Chondrocyte (in vitro differentiated cells): Measurements from ENCODE around the gene TIMM29. TPM values are rescaled to one million over a fixed set of nuclear protein-coding genes. Genes with fewer than 3 reads are reported as not detected.
"Not testable (repeated sequence)": the region's sequence is repeated elsewhere in the genome, so short reads cannot be mapped to it uniquely, and the experiment has no call there.

Source experiments
- DNase-seq: peaks from one replicate; pipeline ENCODE4 v3.0.0; 2021; ENCODE audit warnings: mixed read lengths, low spot score
- H3K27ac Mint-ChIP-seq: one replicate; pipeline ENCODE4 v1.8.0; 2021; ENCODE audit warnings: mild to moderate bottlenecking, moderate library complexity, mixed read lengths; ENCODE audit not compliant: unreplicated experiment
- H3K27me3 Mint-ChIP-seq: 2 replicates; pipeline ENCODE4 v1.8.0; 2021; ENCODE audit warnings: low read depth, mixed read lengths
- H3K36me3 Mint-ChIP-seq: 2 replicates; pipeline ENCODE4 v1.8.0; 2021; ENCODE audit warnings: low read depth, mixed read lengths
- H3K4me1 Mint-ChIP-seq: 2 replicates; pipeline ENCODE4 v1.8.0; 2021; ENCODE audit warnings: low read depth, mild to moderate bottlenecking, mixed read lengths
- H3K4me3 Mint-ChIP-seq: one replicate; pipeline ENCODE4 v1.8.0; 2021; ENCODE audit warnings: mild to moderate bottlenecking, moderate library complexity, mixed read lengths; ENCODE audit not compliant: unreplicated experiment
- H3K9me3 Mint-ChIP-seq: 2 replicates; pipeline ENCODE4 v1.8.0; 2021; ENCODE audit warnings: low read depth, mixed read lengths
- total RNA-seq: library from RNA; stranded (reverse); gene quantifications from 3 replicates; pipeline ENCODE4 v1.2.1, GENCODE V29; 2021
- TF ChIP-seq, protein P1 (sequence below): fragments of 200-600 bp; sonication (generic); IDR thresholded peaks from 2 replicates; pipeline ENCODE4 v1.5.0; 2021; ENCODE audit warnings: antibody characterized with exemption, mild to moderate bottlenecking, moderate library complexity

Gene TIMM29
- total RNA-seq, 1 donor from 2014 or later = 24.2 TPM

DNA sequence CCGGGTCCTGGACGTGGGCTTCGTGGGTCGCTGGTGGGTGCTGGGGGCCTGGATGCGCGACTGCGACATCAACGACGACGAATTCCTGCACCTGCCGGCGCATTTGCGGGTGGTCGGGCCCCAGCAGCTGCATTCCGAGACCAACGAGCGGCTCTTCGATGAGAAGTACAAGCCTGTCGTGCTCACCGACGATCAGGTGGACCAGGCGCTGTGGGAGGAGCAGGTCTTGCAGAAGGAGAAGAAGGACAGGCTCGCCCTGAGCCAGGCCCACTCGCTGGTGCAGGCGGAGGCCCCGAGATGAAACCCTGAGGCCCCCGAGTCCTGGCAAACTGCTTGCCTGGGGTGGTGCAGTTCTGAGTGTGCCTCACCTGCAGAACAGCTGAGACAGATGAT, 787 bp downstream of the TIMM29 start:
- H3K36me3 Mint-ChIP-seq = peaks cover 7% of the 10 kb centered on the region
- H3K27ac Mint-ChIP-seq = peak overlapping the region; percentile 71
- H3K4me1 Mint-ChIP-seq = peaks cover 23% of the 10 kb centered on the region
- no peaks in the 10 kb centered on the region for H3K9me3 Mint-ChIP-seq
- TF ChIP-seq, protein P1, sequence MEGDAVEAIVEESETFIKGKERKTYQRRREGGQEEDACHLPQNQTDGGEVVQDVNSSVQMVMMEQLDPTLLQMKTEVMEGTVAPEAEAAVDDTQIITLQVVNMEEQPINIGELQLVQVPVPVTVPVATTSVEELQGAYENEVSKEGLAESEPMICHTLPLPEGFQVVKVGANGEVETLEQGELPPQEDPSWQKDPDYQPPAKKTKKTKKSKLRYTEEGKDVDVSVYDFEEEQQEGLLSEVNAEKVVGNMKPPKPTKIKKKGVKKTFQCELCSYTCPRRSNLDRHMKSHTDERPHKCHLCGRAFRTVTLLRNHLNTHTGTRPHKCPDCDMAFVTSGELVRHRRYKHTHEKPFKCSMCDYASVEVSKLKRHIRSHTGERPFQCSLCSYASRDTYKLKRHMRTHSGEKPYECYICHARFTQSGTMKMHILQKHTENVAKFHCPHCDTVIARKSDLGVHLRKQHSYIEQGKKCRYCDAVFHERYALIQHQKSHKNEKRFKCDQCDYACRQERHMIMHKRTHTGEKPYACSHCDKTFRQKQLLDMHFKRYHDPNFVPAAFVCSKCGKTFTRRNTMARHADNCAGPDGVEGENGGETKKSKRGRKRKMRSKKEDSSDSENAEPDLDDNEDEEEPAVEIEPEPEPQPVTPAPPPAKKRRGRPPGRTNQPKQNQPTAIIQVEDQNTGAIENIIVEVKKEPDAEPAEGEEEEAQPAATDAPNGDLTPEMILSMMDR = no peak
- no peaks in the 10 kb centered on the region for H3K27me3 Mint-ChIP-seq
- peak overlapping the region; percentile 89 for H3K4me3 Mint-ChIP-seq
- peak; percentile 86 for DNase-seq

DNA sequence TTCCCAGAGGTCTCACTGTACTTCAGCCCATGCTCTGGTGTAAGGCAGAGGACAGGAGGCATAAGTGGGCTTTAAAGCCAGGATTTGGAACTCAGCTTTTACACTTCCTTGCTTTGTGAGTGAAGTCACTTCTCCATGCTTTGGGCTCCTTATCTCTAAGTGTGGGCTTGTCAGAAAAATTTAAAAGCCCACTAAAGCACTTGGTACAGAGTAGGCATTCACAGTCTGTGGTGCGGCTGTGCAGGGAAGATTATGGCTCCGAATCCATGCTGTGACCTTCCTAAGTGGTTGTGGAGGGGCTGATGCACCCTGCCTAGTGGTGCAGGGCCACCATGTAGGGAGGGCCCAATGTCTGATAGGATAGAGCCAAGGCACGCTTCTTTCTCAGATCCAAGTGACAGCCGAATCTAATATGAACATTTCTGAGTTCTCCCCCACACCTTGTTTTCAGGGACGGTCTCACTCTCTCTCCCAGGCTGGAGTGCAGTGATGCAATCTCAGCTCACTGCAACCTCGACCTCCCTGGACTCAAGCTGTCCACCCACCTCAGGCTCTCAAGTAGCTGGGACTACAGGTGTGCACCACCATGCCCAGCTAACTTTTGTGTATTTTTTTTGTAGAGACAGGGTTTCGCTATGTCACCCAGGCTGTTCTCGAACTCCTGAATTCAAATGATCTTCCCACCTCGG, 6.9 kb downstream of the TIMM29 start:
- peak overlapping the region; percentile 59 for H3K27ac Mint-ChIP-seq
- TF ChIP-seq, protein P1 = no peak
- no peaks in the 10 kb centered on the region for H3K27me3 Mint-ChIP-seq
- H3K36me3 Mint-ChIP-seq = peaks cover 3% of the 10 kb centered on the region
- DNase-seq = no peak
- H3K4me3 Mint-ChIP-seq = no peak overlapping the region
- H3K9me3 Mint-ChIP-seq = no peaks in the 10 kb centered on the region
- peaks cover 6% of the 10 kb centered on the region for H3K4me1 Mint-ChIP-seq

DNA sequence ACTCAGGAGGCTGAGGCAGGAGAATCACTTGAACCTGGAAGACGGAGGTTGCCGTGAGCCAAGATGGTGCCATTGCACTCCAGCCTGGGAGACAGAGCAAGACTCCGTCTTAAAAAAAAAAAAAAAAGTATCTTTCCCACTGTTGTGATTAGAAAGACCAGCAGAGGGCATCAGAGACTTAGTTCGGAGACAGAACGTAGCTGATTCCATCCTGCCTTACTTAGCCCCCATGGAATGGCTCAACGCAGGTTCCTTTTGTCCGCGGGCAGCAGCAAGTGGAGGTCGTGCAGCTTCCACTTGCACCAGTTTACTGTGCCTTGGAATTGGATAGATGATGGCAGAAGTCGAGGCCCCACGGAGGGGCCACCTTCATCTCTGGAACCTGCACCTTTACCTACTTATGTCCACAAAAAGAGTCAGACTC, 8.1 kb downstream of the TIMM29 start:
- Mint-ChIP-seq H3K27me3 (no peaks in the 10 kb centered on the region), H3K4me3 (no peak overlapping the region), H3K4me1 (peaks cover 3% of the 10 kb centered on the region), H3K36me3 (peaks cover 3% of the 10 kb centered on the region), H3K9me3 (no peaks in the 10 kb centered on the region), H3K27ac (peak overlapping the region; percentile 54)
- TF ChIP-seq, protein P1 = peak; percentile 82
- DNase-seq = no peak

DNA sequence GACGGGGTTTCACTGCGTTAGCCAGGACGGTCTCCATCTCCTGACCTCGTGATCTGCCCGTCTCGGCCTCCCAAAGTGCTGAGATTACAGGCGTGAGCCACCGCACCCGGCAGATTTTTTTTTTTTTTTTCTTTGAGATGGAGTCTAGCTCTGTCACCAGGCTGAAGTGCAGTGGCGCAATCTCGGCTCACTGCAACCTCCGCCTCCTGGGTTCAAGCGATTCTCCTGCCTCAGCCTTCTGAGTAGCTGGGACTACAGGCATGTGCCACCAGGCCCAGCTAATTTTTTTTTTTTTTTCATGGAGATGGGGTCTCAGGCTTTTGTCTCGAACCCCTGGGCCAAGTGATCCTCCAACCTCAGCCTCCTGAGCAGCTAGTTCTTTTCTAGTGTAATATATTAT, 13.0 kb downstream of the TIMM29 start:
- not testable (repeated sequence) for H3K27me3 Mint-ChIP-seq, H3K4me3 Mint-ChIP-seq, DNase-seq, H3K36me3 Mint-ChIP-seq, H3K9me3 Mint-ChIP-seq
- H3K27ac Mint-ChIP-seq = peak overlapping the region; percentile 75
- H3K4me1 Mint-ChIP-seq = peaks cover 11% of the 10 kb centered on the region

DNA sequence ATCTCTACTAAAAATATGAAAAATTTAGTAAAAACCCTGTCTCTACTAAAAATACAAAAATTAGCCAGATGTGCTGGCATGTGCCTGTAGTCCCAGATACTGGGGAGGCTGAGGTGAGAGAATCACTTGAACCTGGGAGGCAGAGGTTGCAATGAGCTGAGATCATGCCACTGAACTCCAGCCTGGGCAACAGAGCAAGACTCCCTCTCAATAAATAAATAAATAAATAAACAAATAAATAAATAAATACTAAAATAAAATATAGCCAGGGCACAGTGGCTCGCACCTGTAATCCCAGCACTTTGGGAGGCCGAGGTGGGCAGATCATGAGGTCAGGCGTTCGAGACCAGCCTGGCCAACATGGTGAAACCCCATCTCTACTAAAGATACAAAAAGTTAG, 14.8 kb downstream of the TIMM29 start:
- H3K36me3 Mint-ChIP-seq, H3K9me3 Mint-ChIP-seq, H3K27me3 Mint-ChIP-seq, H3K27ac Mint-ChIP-seq, H3K4me3 Mint-ChIP-seq, DNase-seq: not testable (repeated sequence)
- H3K4me1 Mint-ChIP-seq = peaks cover 24% of the 10 kb centered on the region

DNA sequence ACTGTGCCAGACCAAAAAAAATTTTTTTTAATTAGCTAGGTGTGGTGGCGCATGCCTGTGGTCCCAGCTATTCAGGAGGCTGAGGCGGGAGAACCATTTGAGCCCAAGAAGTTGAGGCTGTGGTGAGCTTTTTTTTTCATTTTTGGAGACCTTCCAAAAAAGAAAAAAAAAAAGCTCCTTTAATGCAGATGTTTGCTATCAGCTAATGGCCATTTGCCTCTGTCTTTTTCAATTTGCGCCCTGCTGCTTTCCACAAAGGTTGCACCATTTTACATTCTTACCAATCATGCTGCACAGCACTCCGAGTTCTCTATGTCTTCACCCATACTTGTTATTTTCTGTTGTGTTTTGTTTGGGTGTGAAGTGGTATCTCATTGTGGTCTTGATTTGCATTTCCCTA, 16.7 kb downstream of the TIMM29 start:
- no peaks in the 10 kb centered on the region for H3K9me3 Mint-ChIP-seq
- no peak overlapping the region for H3K27ac Mint-ChIP-seq
- H3K4me1 Mint-ChIP-seq = peaks cover 27% of the 10 kb centered on the region
- H3K36me3 Mint-ChIP-seq = no peaks in the 10 kb centered on the region
- no peaks in the 10 kb centered on the region for H3K27me3 Mint-ChIP-seq
- DNase-seq = no peak
- TF ChIP-seq, protein P1 = no peak
- H3K4me3 Mint-ChIP-seq = no peak overlapping the region
